ENCODE measurements around the gene ACIN1.

DNA sequence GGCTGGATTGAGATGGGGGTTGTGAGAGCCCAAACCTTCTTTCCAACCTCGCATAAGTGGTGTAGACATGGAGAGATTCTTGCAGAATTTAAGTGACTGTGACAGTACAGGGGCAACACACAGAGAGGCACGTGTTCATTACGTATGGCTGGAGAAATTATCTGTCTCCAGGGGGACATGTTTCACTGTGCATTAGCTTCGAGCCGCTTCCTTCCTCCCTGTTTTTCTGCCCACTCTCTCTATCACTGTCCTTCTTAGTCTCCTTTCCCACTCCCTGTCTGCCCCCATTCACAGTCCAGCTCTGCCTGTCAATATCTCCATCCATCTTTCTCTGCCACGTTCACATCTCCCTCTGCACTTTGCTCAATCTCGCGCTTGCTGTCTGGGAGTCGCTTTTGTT lies 73.5 kb downstream of the ACIN1 start:
- TF ChIP-seq, protein P1, sequence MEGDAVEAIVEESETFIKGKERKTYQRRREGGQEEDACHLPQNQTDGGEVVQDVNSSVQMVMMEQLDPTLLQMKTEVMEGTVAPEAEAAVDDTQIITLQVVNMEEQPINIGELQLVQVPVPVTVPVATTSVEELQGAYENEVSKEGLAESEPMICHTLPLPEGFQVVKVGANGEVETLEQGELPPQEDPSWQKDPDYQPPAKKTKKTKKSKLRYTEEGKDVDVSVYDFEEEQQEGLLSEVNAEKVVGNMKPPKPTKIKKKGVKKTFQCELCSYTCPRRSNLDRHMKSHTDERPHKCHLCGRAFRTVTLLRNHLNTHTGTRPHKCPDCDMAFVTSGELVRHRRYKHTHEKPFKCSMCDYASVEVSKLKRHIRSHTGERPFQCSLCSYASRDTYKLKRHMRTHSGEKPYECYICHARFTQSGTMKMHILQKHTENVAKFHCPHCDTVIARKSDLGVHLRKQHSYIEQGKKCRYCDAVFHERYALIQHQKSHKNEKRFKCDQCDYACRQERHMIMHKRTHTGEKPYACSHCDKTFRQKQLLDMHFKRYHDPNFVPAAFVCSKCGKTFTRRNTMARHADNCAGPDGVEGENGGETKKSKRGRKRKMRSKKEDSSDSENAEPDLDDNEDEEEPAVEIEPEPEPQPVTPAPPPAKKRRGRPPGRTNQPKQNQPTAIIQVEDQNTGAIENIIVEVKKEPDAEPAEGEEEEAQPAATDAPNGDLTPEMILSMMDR (IDR thresholded peaks at IDR 0.05; ENCODE audit: low read length): no peak
- no peak for TF ChIP-seq EZH2 (IDR thresholded peaks at IDR 0.05; ENCODE audit: borderline replicate concordance, low read length)

Measured in OCI-LY1 (cell line).